ENCODE measurements around the gene AJAP1. TPM values are rescaled to one million over a fixed set of nuclear protein-coding genes. Genes with fewer than 3 reads are reported as not detected.

Gene AJAP1
- total and polyA plus RNA-seq, 10 of the 15 experiments (the other 5 are each of a cell fraction or from before 2014, with no cell fraction given) = not detected

- TF ChIP-seq CHD2 (IDR thresholded peaks at IDR 0.05; ENCODE audit: borderline replicate concordance, low read depth, low read length) (no peak), NFYA (IDR thresholded peaks at IDR 0.05; ENCODE audit: borderline replicate concordance, low read depth, low read length) (no peak), NRF1 (conservative IDR thresholded peaks at IDR 0.05; ENCODE audit: low read depth, low read length) (no peak), EED (IDR thresholded peaks at IDR 0.05; ENCODE audit: low read depth) (no peak), RAD21 (IDR thresholded peaks at IDR 0.05; ENCODE audit: insufficient read depth, low read depth, low read length) (peak; percentile 82)
Measured at GRCh38 chr1:4825800-4826450, 171.5 kb downstream of the AJAP1 start (continued).

- Histone ChIP-seq H3K9ac (ENCODE audit: control insufficient read depth, insufficient read depth, low read length) (no peak overlapping the region), H3K36me3 (ENCODE audit: control insufficient read depth in 2 of 2, insufficient read depth in 2 of 2, low read length in 1 of 2) (no peaks in the 10 kb centered on the region), H3K4me1 (ENCODE audit: control insufficient read depth, insufficient read depth, low read length) (no peaks in the 10 kb centered on the region), H4K20me1 (ENCODE audit: control insufficient read depth, insufficient read depth) (no peaks in the 10 kb centered on the region), H3K4me2 (ENCODE audit: control insufficient read depth, insufficient read depth) (no peak overlapping the region), H3K79me2 (ENCODE audit: control insufficient read depth, insufficient read depth, low read length) (no peaks in the 10 kb centered on the region), H3K27ac (ENCODE audit: control insufficient read depth, insufficient read depth) (no peak overlapping the region), H3K9me3 (replicated peaks; ENCODE audit: control insufficient read depth, insufficient read depth, low read length) (no peaks in the 10 kb centered on the region), H2AFZ (ENCODE audit: control insufficient read depth, low read depth, low read length) (no peak overlapping the region), H3K27me3 (replicated peaks in 1 of 2; ENCODE audit: control insufficient read depth in 2 of 2, insufficient read depth in 2 of 2, low read length in 1 of 2) (no peaks in the 10 kb centered on the region), H3K4me3 (no peak overlapping the region)
- ChIA-PET SMC1A (ENCODE audit: uncharacterized antibody, unreplicated experiment) (interaction anchor here (0.9 kb wide), 1 partner anchor 26 kb away, joined by 3 read pairs; no protein-coding TSS in a partner anchor), RAD21 (ENCODE audit: unreplicated experiment) (no interaction called here), CTCF (no interaction called here), POLR2A (no interaction called here)
- BruUV-seq (replicated peaks) = no TSS peak
- in situ Hi-C loops (cut with MboI) = no loop called here
- DNase-seq (ENCODE audit: low read depth, low spot score) (no peak), ATAC-seq (no peak), FAIRE-seq (no peak)
- 8% methylated on average over 6 of the region's 6 CpGs for WGBS (ENCODE audit: insufficient coverage, insufficient replicate concordance, low lambda C conversion rate, missing lambda C conversion rate)
- intact Hi-C loops (cut with micrococcal nuclease; ENCODE audit: unreplicated experiment) = no loop called here
- TF ChIP-seq MTA3 (IDR thresholded peaks at IDR 0.05; ENCODE audit: borderline replicate concordance, low read length) = no peak
- no peak for TF ChIP-seq DPF2 (IDR thresholded peaks at IDR 0.05)
- no peak for TF ChIP-seq CTCF (IDR thresholded peaks at IDR 0.05 in 2 of 3, conservative IDR thresholded peaks at IDR 0.05 in 1 of 3; ENCODE audit: control insufficient read depth in 2 of 3, extremely low read depth in 1 of 3, insufficient read depth in 1 of 3, low read depth in 3 of 3, low read length in 3 of 3)
- TF ChIP-seq FOXM1 (IDR thresholded peaks at IDR 0.05; ENCODE audit: low read depth, low read length) = no peak
- no peak for TF ChIP-seq IRF5 (IDR thresholded peaks at IDR 0.05; ENCODE audit: borderline replicate concordance)
- no peak for TF ChIP-seq MYB (IDR thresholded peaks at IDR 0.05; ENCODE audit: borderline replicate concordance, low read depth, low read length)
- no peak for TF ChIP-seq SUPT20H (IDR thresholded peaks at IDR 0.05; ENCODE audit: borderline replicate concordance, control insufficient read depth, low read depth, low read length)
Measured at GRCh38 chr1:4830707-4831106, 176.3 kb downstream of the AJAP1 start.
